Measurements from ENCODE around the gene ADCY1.

ADCY1 gene

DNA sequence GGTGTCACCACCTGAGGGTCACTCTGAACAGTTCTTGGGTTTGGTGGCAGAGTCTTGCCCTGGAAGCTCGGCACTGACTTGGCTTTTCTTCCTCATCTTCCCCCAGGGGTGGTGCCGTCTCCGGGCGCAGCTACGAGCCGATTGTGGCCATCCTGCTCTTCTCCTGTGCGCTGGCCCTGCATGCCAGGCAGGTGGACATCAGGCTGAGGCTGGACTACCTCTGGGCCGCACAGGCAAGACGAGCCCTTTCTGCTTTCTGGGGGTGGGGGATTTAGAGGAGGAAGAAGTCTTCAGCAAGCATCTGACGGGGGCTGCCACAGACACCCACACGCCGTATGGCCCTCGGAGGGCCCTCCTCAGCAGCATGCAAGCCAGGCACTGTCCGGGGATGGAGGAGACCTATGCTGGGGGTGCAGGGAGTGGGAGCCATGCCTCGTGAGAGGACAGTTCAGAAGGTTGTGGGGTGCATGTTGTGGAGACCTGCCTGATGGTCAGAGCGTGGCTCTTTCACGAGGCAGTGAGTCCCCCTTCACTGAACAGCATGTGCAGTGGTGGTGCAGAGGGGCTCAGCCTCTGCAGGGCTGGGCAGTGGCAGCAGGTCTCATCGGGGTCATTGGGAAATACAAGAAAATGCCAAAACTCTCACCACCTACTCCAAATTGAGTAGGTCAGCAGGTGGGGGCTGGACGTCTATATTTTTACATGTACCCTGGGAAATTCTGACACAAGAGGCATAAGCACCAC lies 112.4 kb downstream of the ADCY1 start:
- Histone ChIP-seq H3K27ac (no peak overlapping the region), H3K4me3 (ENCODE audit: low read depth, low read length) (no peak overlapping the region), H3K27me3 (ENCODE audit: insufficient read depth, low read depth, severe bottlenecking) (no peaks in the 10 kb centered on the region), H3K36me3 (no peaks in the 10 kb centered on the region), H3K9me3 (ENCODE audit: severe bottlenecking) (no peaks in the 10 kb centered on the region)
- TF ChIP-seq CTCF (IDR thresholded peaks at IDR 0.05; ENCODE audit: low read depth, low read length), result no peak
- DNase-seq, result no peak

DNA sequence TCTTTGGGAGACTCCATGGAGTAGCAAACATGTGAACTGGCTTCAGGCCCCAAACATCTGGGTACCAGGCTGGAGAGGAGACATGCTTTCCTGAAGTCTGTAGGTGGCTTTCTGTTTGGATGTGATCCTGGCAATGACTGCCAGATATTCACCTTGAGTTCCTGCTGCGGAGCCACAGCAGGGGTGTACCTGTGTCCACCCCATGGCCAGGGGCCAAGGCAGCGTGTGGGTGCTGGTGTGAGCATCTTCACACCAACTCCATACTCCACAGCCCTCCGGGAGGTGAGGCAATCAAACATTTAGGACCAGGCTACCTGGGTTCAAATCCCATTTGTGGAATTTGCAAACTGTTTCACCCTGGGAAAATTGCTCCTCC lies 113.0 kb downstream of the ADCY1 start:
- TF ChIP-seq CTCF (IDR thresholded peaks at IDR 0.05; ENCODE audit: low read depth, low read length), result no peak
- Histone ChIP-seq H3K9me3 (ENCODE audit: severe bottlenecking) (no peaks in the 10 kb centered on the region), H3K4me3 (ENCODE audit: low read depth, low read length) (no peak overlapping the region), H3K27ac (no peak overlapping the region), H3K36me3 (no peaks in the 10 kb centered on the region), H3K27me3 (ENCODE audit: insufficient read depth, low read depth, severe bottlenecking) (no peaks in the 10 kb centered on the region)
- no peak for DNase-seq

DNA sequence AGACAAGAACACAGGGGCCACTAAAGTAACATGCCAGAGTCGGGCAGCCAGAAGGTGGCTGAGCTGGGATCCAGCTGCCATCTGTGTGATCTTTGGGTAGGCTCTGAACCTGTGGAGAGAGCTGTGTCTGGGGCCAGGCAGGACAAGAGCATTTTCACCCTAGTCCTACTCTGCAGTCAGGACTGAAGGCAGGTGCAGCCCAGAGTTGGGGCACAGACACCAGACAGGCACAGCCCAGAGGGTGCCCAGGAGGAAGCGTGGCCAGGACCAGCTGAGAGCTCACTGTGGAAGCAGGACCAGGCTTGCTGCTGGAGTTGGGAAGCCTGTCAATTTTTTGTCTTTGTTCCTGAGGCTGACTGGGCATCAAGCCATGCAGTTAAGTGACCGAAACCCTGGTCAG lies 113.6 kb downstream of the ADCY1 start:
- no peaks in the 10 kb centered on the region for H3K9me3 ChIP-seq (ENCODE audit: severe bottlenecking)
- no peaks in the 10 kb centered on the region for H3K27me3 ChIP-seq (ENCODE audit: insufficient read depth, low read depth, severe bottlenecking)
- TF ChIP-seq CTCF (IDR thresholded peaks at IDR 0.05; ENCODE audit: low read depth, low read length), result no peak
- H3K27ac ChIP-seq, result no peak overlapping the region
- H3K4me3 ChIP-seq (ENCODE audit: low read depth, low read length), result no peak overlapping the region
- H3K36me3 ChIP-seq, result no peaks in the 10 kb centered on the region
- no peak for DNase-seq

DNA sequence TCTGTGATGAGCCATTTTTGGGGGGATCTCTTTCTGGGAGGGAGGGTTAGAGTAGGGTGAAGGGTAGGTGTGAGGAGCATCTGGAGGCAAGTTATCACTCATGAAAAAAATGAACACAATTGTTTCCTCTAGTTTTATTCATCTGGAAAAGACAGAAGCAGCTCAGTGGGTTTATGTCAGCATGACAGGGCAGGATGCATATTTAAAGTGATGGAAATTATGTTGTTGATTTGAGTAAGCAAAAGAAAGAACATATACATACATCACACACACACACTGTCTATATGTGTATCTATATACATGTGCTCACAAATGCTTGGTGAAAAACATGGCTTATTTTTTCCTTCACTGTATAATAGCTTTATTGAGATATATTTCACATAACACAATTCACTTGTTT lies 114.2 kb downstream of the ADCY1 start:
- H3K9me3 ChIP-seq (ENCODE audit: severe bottlenecking), result no peaks in the 10 kb centered on the region
- H3K36me3 ChIP-seq, result no peaks in the 10 kb centered on the region
- TF ChIP-seq CTCF (IDR thresholded peaks at IDR 0.05; ENCODE audit: low read depth, low read length), result no peak
- H3K27me3 ChIP-seq (ENCODE audit: insufficient read depth, low read depth, severe bottlenecking), result no peaks in the 10 kb centered on the region
- no peak overlapping the region for H3K27ac ChIP-seq
- no peak overlapping the region for H3K4me3 ChIP-seq (ENCODE audit: low read depth, low read length)
- DNase-seq, result no peak

DNA sequence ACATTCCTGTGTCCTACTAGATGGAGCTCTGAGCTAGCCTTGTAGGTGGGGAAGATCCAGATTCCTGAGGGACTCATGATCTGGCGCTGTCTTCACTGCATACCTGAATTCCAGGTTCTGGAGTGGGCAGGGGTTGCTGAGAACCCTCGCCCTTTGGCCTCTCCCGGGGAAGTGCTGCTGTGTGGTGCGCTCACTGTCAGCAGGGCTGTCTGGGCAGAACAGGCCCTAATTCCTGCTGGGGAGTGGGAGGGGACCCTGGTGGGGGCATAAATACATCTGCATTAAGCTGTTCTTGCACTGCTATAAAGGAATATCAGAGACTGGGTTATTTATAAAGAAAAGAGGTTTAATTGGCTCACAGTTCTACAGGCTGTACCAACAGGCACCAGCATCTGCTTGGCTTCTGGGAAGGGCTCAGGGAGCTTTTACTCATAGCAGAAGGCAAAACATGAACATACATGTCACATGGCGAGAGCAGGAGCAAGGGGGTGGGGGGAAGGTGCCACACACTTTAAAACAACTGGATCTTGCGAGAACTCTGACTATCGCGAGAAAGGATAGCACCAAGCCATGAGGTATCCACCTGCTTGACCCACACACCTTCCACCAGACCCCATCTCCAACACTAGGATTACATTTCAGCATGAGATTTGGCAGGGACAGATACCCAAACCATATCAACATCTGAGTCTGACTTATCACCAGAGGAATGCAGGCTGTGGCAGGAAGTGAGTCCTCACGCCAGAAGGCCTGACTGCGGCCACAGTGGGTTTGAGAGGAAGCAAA lies 115.0 kb downstream of the ADCY1 start:
- Histone ChIP-seq H3K9me3 (ENCODE audit: severe bottlenecking) (no peaks in the 10 kb centered on the region), H3K36me3 (no peaks in the 10 kb centered on the region), H3K27ac (no peak overlapping the region), H3K27me3 (ENCODE audit: insufficient read depth, low read depth, severe bottlenecking) (no peaks in the 10 kb centered on the region), H3K4me3 (ENCODE audit: low read depth, low read length) (no peak overlapping the region)
- TF ChIP-seq CTCF (IDR thresholded peaks at IDR 0.05; ENCODE audit: low read depth, low read length), result no peak
- no peak for DNase-seq

Measured in WERI-Rb-1 (cell line).